ENCODE data around the gene FGF1. TPM values are rescaled to one million over a fixed set of nuclear protein-coding genes. Genes with fewer than 3 reads are reported as not detected.

Gene FGF1
- total RNA-seq, 4 donors from 2014 or later, result 0.51 to 5.7 (median 1.7) TPM; not detected in 1

- no peaks in the 10 kb centered on the region for H3K36me3 ChIP-seq
- H3K9me3 ChIP-seq, result no peaks in the 10 kb centered on the region
- intact Hi-C loops (cut with DNase I; ENCODE audit: low total_unique reads), result no loop called here
- H3K4me3 ChIP-seq, result no peak overlapping the region
- peak overlapping the region; percentile 31 to 52 for H3K27ac ChIP-seq
- TF ChIP-seq POLR2A (IDR thresholded peaks at IDR 0.05), result no peak
- no peak for TF ChIP-seq CTCF (IDR thresholded peaks at IDR 0.05)
- H3K4me1 ChIP-seq, result no peaks in the 10 kb centered on the region
- DNase-seq, result no peak
- H3K27me3 ChIP-seq, result no peaks in the 10 kb centered on the region
Observed at GRCh38 chr5:142669477-142669876, 16.4 kb downstream of the FGF1 start.

- H3K27ac ChIP-seq, result no peak overlapping the region
- TF ChIP-seq CTCF (IDR thresholded peaks at IDR 0.05), result no peak
- no peak for TF ChIP-seq POLR2A (IDR thresholded peaks at IDR 0.05)
- H3K4me1 ChIP-seq, result no peaks in the 10 kb centered on the region
- H3K4me3 ChIP-seq, result no peak overlapping the region
- no peak for DNase-seq
- no peaks in the 10 kb centered on the region for H3K27me3 ChIP-seq
- H3K9me3 ChIP-seq, result no peaks in the 10 kb centered on the region
- H3K36me3 ChIP-seq, result no peaks in the 10 kb centered on the region
- intact Hi-C loops (cut with DNase I; ENCODE audit: low total_unique reads), result no loop called here
Observed at GRCh38 chr5:142668336-142668735, 17.6 kb downstream of the FGF1 start.

DNA sequence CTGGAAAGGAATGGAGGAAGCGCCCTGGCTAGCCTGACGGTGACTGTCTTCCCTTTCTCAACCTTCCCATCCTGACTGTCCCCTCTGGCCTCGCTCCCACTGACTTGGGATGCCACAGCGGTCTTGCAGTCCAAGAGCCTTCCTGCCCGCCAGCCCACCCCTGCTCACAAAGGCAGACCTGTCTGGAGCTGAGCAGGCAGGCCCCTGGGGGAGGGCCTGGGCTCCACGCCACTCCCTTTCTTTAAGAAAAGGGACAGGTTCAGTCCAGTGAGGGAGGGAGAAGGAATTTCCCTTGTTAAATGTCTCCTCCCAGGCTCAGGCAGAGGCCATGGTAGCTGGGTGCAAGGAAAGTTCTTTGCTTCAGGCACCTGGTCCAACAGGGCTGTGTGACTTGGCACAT is 18.1 kb downstream of the FGF1 start:
- no peaks in the 10 kb centered on the region for H3K36me3 ChIP-seq
- no peak overlapping the region for H3K4me3 ChIP-seq
- intact Hi-C loops (cut with DNase I; ENCODE audit: low total_unique reads), result no loop called here
- no peaks in the 10 kb centered on the region for H3K4me1 ChIP-seq
- H3K9me3 ChIP-seq, result no peaks in the 10 kb centered on the region
- no peak for DNase-seq
- TF ChIP-seq CTCF (IDR thresholded peaks at IDR 0.05) (no peak), POLR2A (IDR thresholded peaks at IDR 0.05) (no peak)
- H3K27me3 ChIP-seq, result no peaks in the 10 kb centered on the region
- H3K27ac ChIP-seq, result no peak overlapping the region

GRCh38 chr5:142664636-142665035 is 21.3 kb downstream of the FGF1 start:
- no peak for DNase-seq
- Histone ChIP-seq H3K27ac (no peak overlapping the region), H3K9me3 (no peaks in the 10 kb centered on the region), H3K4me1 (no peaks in the 10 kb centered on the region), H3K4me3 (no peak overlapping the region), H3K27me3 (no peaks in the 10 kb centered on the region), H3K36me3 (no peaks in the 10 kb centered on the region)
- no peak for TF ChIP-seq POLR2A (IDR thresholded peaks at IDR 0.05)
- no peak for TF ChIP-seq CTCF (IDR thresholded peaks at IDR 0.05)
- intact Hi-C loops (cut with DNase I; ENCODE audit: low total_unique reads), result no loop called here

GRCh38 chr5:142664067-142664466 is 21.8 kb downstream of the FGF1 start:
- Histone ChIP-seq H3K9me3 (no peaks in the 10 kb centered on the region), H3K4me3 (no peak overlapping the region), H3K36me3 (no peaks in the 10 kb centered on the region), H3K4me1 (no peaks in the 10 kb centered on the region), H3K27me3 (no peaks in the 10 kb centered on the region), H3K27ac (no peak overlapping the region)
- no peak for DNase-seq
- TF ChIP-seq CTCF (IDR thresholded peaks at IDR 0.05) (no peak), POLR2A (IDR thresholded peaks at IDR 0.05) (no peak)
- intact Hi-C loops (cut with DNase I; ENCODE audit: low total_unique reads), result no loop called here

All from uterus (tissue), 4 donors.